ENCODE measurements around the gene NFATC1.
A peak's percentile ranks its signal among the peaks of the same experiment; 100 is the strongest.

Gene NFATC1

DNA sequence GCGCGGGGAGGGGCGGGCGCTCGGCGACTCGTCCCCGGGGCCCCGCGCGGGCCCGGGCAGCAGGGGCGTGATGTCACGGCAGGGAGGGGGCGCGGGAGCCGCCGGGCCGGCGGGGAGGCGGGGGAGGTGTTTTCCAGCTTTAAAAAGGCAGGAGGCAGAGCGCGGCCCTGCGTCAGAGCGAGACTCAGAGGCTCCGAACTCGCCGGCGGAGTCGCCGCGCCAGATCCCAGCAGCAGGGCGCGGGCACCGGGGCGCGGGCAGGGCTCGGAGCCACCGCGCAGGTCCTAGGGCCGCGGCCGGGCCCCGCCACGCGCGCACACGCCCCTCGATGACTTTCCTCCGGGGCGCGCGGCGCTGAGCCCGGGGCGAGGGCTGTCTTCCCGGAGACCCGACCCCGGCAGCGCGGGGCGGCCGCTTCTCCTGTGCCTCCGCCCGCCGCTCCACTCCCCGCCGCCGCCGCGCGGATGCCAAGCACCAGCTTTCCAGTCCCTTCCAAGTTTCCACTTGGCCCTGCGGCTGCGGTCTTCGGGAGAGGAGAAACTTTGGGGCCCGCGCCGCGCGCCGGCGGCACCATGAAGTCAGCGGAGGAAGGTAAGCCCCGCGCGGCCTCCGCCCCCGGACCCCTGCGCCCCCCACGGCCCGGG is at the start of gene NFATC1:
NFATC1 (plus strand) TSS at position 170 of the 644 bp plus-strand sequence; CDS start at position 465, 295 bp downstream.
- DNase-seq (ENCODE audit: low read depth, low spot score) = no peak

DNA sequence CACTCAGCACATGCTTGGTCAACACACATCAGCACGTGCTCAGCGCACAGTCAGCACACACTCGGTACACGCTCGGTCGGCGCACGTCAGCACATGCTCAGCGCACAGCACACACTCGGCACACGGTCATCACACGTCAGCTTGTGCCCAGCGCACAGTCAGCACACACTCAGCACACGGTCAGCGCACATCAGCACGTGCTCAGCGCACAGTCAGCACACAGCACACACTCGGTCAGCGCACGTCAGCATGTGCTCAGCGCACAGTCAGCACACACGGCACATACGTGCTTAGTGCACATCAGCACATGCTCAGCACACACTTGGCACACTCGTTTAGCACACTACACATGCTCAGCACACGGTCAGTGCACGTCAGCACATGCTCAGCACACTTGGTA is 49.7 kb upstream of the NFATC1 start:
- no peak for DNase-seq (ENCODE audit: low read depth, low spot score)
- POLR2A ChIA-PET = no interaction called here
- TF ChIP-seq, protein P1, sequence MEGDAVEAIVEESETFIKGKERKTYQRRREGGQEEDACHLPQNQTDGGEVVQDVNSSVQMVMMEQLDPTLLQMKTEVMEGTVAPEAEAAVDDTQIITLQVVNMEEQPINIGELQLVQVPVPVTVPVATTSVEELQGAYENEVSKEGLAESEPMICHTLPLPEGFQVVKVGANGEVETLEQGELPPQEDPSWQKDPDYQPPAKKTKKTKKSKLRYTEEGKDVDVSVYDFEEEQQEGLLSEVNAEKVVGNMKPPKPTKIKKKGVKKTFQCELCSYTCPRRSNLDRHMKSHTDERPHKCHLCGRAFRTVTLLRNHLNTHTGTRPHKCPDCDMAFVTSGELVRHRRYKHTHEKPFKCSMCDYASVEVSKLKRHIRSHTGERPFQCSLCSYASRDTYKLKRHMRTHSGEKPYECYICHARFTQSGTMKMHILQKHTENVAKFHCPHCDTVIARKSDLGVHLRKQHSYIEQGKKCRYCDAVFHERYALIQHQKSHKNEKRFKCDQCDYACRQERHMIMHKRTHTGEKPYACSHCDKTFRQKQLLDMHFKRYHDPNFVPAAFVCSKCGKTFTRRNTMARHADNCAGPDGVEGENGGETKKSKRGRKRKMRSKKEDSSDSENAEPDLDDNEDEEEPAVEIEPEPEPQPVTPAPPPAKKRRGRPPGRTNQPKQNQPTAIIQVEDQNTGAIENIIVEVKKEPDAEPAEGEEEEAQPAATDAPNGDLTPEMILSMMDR (IDR thresholded peaks at IDR 0.05; ENCODE audit: insufficient read depth, low read length, missing control alignments) = no peak

More for the DNA sequence above, at the start of gene NFATC1:
- peak within 1 kb of the TSS; percentile 44 for H3K4me3 ChIP-seq (ENCODE audit: low read depth, low read length)
- TF ChIP-seq, protein P1 (IDR thresholded peaks at IDR 0.05; ENCODE audit: insufficient read depth, low read length, missing control alignments) = no peak
- POLR2A ChIA-PET = no interaction called here
- CTCF ChIA-PET = interaction anchor here (0.7 to 3.2 kb wide), 4 partner anchors 10 to 134 kb away, joined by 3 to 14 read pairs (median 8); no protein-coding TSS in a partner anchor

DNA sequence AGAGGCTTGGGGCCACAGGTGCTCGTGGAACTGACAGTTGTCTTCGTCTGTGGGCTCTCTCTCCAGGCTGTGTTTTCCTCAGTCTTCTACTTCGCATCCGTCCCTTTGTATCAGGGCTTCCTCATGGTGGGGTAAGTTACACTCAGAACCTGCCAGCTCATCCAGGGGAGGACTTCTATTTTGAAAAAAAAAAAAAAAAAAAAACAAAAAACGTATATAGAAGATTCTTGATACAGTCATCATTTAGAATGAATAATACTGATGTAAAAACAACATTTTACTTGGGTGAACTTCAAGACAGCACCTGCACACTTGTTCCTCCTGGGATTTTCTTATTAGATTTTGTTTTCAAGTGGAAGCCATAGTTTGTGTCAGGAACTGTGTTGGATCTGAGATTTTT is 47.7 kb upstream of the NFATC1 start:
- CTCF ChIA-PET = interaction anchor here (1.3 kb wide), 1 partner anchor 18 kb away, joined by 3 read pairs; no protein-coding TSS in a partner anchor
- POLR2A ChIA-PET = interaction anchor here (0.7 kb wide), 1 partner anchor 18 kb away, joined by 3 read pairs; no protein-coding TSS in a partner anchor

More for the DNA sequence above, 49.7 kb upstream of the NFATC1 start:
- CTCF ChIA-PET = no interaction called here
- H3K4me3 ChIP-seq (ENCODE audit: low read depth, low read length) = no peak overlapping the region

DNA sequence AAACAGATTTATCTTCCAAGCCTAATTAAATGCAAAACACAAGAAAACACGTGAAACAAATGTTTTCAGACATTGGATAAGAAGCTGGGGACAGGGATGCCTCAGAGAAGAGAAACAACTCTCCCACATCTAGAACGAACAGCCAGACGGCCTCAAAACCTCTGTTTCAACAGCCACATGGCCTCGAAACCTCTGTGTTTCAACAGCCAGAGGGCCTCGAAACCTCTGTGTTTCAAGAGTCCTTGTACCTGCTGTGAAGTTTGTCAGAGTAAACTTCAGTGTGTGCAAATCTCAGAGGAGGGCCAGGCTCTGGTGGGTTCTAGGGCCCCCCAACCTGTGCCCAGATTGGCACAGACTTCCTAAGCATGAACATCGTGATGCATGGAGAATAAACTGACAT is 43.3 kb upstream of the NFATC1 start:
- no peak overlapping the region for H3K4me3 ChIP-seq (ENCODE audit: low read depth, low read length)
- TF ChIP-seq, protein P1 (IDR thresholded peaks at IDR 0.05; ENCODE audit: insufficient read depth, low read length, missing control alignments) = no peak
- CTCF ChIA-PET = no interaction called here
- DNase-seq (ENCODE audit: low read depth, low spot score) = no peak
- POLR2A ChIA-PET = no interaction called here

More for the DNA sequence above, 47.7 kb upstream of the NFATC1 start:
- no peak overlapping the region for H3K4me3 ChIP-seq (ENCODE audit: low read depth, low read length)
- TF ChIP-seq, protein P1 (IDR thresholded peaks at IDR 0.05; ENCODE audit: insufficient read depth, low read length, missing control alignments) = no peak
- no peak for DNase-seq (ENCODE audit: low read depth, low spot score)

DNA sequence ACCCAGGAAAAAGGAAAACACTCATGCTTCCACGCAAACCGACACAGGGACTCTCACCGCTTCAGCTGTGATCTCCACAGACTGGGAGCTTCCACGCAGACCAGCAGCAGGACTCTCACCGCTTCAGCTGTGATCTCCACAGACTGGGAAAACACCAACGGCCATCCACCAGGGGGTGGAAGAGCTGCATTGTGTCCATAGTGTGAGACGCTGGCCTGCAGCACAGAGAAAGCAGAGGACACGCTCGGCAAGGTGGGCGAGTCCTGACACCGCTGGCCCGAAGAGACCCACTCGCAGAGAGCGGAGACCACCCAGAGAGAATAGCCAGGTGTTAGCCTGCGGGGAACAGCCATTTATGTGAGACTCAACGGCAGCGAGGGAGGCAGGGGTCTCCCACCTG is 42.5 kb upstream of the NFATC1 start:
- no peak for DNase-seq (ENCODE audit: low read depth, low spot score)
- H3K4me3 ChIP-seq (ENCODE audit: low read depth, low read length) = no peak overlapping the region
- ChIA-PET CTCF (interaction anchor here (0.7 kb wide), 1 partner anchor 289 kb away, joined by 3 read pairs; no protein-coding TSS in a partner anchor), POLR2A (no interaction called here)
- TF ChIP-seq, protein P1 (IDR thresholded peaks at IDR 0.05; ENCODE audit: insufficient read depth, low read length, missing control alignments) = peak; percentile 44

DNA sequence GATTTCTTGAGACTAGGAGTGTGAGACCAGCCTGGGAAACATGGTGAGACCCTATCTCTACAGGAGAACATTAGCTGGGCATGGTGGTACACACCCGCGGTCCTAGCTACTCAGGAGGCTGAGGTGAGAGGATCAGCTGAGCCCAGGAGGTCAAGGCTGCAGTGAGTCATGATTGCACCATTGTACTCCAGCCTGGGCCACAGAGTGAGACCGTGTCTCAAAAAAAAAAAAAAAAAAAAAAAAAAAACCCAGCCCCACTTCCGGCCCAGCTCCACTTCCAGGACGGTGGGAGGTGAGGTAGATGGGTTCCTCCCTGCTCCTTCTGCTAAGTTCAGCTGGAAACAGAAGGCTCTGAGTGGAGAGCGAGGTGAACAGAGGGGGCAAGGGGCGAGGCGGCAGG is 41.4 kb upstream of the NFATC1 start:
- ChIA-PET CTCF (no interaction called here), POLR2A (no interaction called here)
- DNase-seq (ENCODE audit: low read depth, low spot score) = no peak
- TF ChIP-seq, protein P1 (IDR thresholded peaks at IDR 0.05; ENCODE audit: insufficient read depth, low read length, missing control alignments) = no peak
- H3K4me3 ChIP-seq (ENCODE audit: low read depth, low read length) = no peak overlapping the region

All from AG04449 (cell line).